Left renal pelvis (tissue), 4 donors: ENCODE data around the gene SP2. TPM values are rescaled to one million over a fixed set of nuclear protein-coding genes. Genes with fewer than 3 reads are reported as not detected.
A peak's percentile ranks its signal among the peaks of the same experiment; 100 is the strongest.

Source experiments
- DNase-seq, 4 donors: peaks; one replicate each; pipeline ENCODE4 v3.0.0-alpha.2; 2013; ENCODE audit warnings: low read depth in 4 of 4, low spot score in 3 of 4
- polyA plus RNA-seq, 4 donors: library from polyadenylated mRNA; unstranded; fragments of 120-200 nt; gene quantifications; one replicate each; pipeline ENCODE4 v1.2.1, GENCODE V29; 2013; ENCODE audit not compliant: insufficient read length in 4 of 4

The SP2 gene
- polyA plus RNA-seq, 4 donors: 20.8 to 27.1 (median 23.4) TPM

GRCh38 chr17:47968836-47969235 lies 72.8 kb downstream of the SP2 start:
- no peak for DNase-seq

- DNase-seq: no peak
Observed at GRCh38 chr17:47969930-47970724, 74.1 kb downstream of the SP2 start.

- DNase-seq: peak; percentile 98 to 99 (median 98)
Observed at GRCh38 chr17:47970725-47971499, 74.9 kb downstream of the SP2 start, which contains the start of gene CDK5RAP3. CDK5RAP3 (plus strand) TSS chr17:47971113; CDS start chr17:47971147, 34 bp downstream.

GRCh38 chr17:47973541-47973940 lies 77.5 kb downstream of the SP2 start:
- DNase-seq: no peak

GRCh38 chr17:47975189-47975822 lies 79.3 kb downstream of the SP2 start:
- no peak for DNase-seq

- no peak for DNase-seq
Observed at GRCh38 chr17:47975823-47976205, 79.8 kb downstream of the SP2 start.

- no peak for DNase-seq
Observed at GRCh38 chr17:47978324-47978723, 82.3 kb downstream of the SP2 start.

Other genes starting within 250 kb of the SP2 start
- gene KPNB1, start 246.3 kb upstream of the SP2 start, polyA plus RNA-seq: 100 to 1,000 TPM; 177 to 273 (median 248) TPM
- 10 to 100 TPM; 22.0 to 36.6 (median 25.9) TPM for gene TBKBP1, start 202.1 kb upstream of the SP2 start, polyA plus RNA-seq
- under 1 TPM; 0.07 to 0.26 (median 0.15) TPM for gene TBX21, start 163.0 kb upstream of the SP2 start, polyA plus RNA-seq
- 10 to 100 TPM; 11.9 to 16.3 (median 12.3) TPM for gene OSBPL7, start 74.4 kb upstream of the SP2 start, polyA plus RNA-seq
- gene MRPL10, start 64.7 kb upstream of the SP2 start, polyA plus RNA-seq: 10 to 100 TPM; 36.6 to 56.8 (median 50.0) TPM
- 1 to 10 TPM in 3 of 4 donors, under 1 TPM in 1; 0.74 to 3.3 (median 2.6) TPM for gene LRRC46, start 64.6 kb upstream of the SP2 start, polyA plus RNA-seq
- 10 to 100 TPM; 31.4 to 78.5 (median 39.5) TPM for gene SCRN2, start 55.0 kb upstream of the SP2 start, polyA plus RNA-seq
- 1 to 10 TPM; 1.6 to 3.0 (median 2.5) TPM for gene SP6, start 45.1 kb upstream of the SP2 start, polyA plus RNA-seq
- 10 to 100 TPM in 3 of 4 donors, 1 to 10 TPM in 1; 5.8 to 24.1 (median 20.6) TPM for gene PNPO, start 45.3 kb downstream of the SP2 start, polyA plus RNA-seq
- 10 to 100 TPM in 3 of 4 donors, under 1 TPM in 1; 0.23 to 22.7 (median 18.2) TPM for gene PRR15L, start 61.6 kb downstream of the SP2 start, polyA plus RNA-seq
- 100 to 1,000 TPM in 3 of 4 donors, 10 to 100 TPM in 1; 90.0 to 178 (median 147) TPM for gene CDK5RAP3, start 74.9 kb downstream of the SP2 start, polyA plus RNA-seq
- 10 to 100 TPM; 16.7 to 78.4 (median 21.5) TPM for gene COPZ2, start 141.6 kb downstream of the SP2 start, polyA plus RNA-seq
- gene NFE2L1, start 152.1 kb downstream of the SP2 start, polyA plus RNA-seq: 100 to 1,000 TPM; 194 to 248 (median 221) TPM
- 100 to 1,000 TPM; 170 to 204 (median 197) TPM for gene CBX1, start 205.2 kb downstream of the SP2 start, polyA plus RNA-seq
- gene SNX11, start 211.5 kb downstream of the SP2 start, polyA plus RNA-seq: 10 to 100 TPM; 12.5 to 17.4 (median 15.8) TPM